ENCODE results near the gene SPEF2.
"Not testable (repeated sequence)": the region's sequence is repeated elsewhere in the genome, so short reads cannot be mapped to it uniquely, and the experiment has no call there.

Gene SPEF2

GRCh38 chr5:35659556-35659955 is 41.9 kb downstream of the SPEF2 start:
- DNase-seq (ENCODE audit: low read depth in 2 of 2), result no peak

GRCh38 chr5:35660451-35660850 is 42.8 kb downstream of the SPEF2 start:
- DNase-seq (ENCODE audit: low read depth in 2 of 2), result no peak

- no peak for DNase-seq (ENCODE audit: low read depth in 2 of 2)
Measured at GRCh38 chr5:35664584-35664983, 46.9 kb downstream of the SPEF2 start.

- DNase-seq (ENCODE audit: low read depth in 2 of 2), result no peak
Measured at GRCh38 chr5:35665096-35665495, 47.4 kb downstream of the SPEF2 start.

- DNase-seq (ENCODE audit: low read depth in 2 of 2), result no peak
Measured at GRCh38 chr5:35668319-35668718, 50.7 kb downstream of the SPEF2 start.

- no peak for DNase-seq (ENCODE audit: low read depth in 2 of 2)
Measured at GRCh38 chr5:35668794-35669193, 51.1 kb downstream of the SPEF2 start.

GRCh38 chr5:35671541-35672295 is 54.1 kb downstream of the SPEF2 start:
- no peak for DNase-seq (ENCODE audit: low read depth in 2 of 2)

GRCh38 chr5:35672296-35672655 is 54.6 kb downstream of the SPEF2 start:
- not testable (repeated sequence) for DNase-seq (ENCODE audit: low read depth in 2 of 2)

- DNase-seq (ENCODE audit: low read depth in 2 of 2), result no peak
Measured at GRCh38 chr5:35672995-35673394, 55.3 kb downstream of the SPEF2 start.

- DNase-seq (ENCODE audit: low read depth in 2 of 2), result no peak
Measured at GRCh38 chr5:35674049-35674448, 56.4 kb downstream of the SPEF2 start.

GRCh38 chr5:35675392-35675791 is 57.7 kb downstream of the SPEF2 start:
- no peak for DNase-seq (ENCODE audit: low read depth in 2 of 2)

- DNase-seq (ENCODE audit: low read depth in 2 of 2), result no peak
Measured at GRCh38 chr5:35677878-35678277, 60.2 kb downstream of the SPEF2 start.

- no peak for DNase-seq (ENCODE audit: low read depth in 2 of 2)
Measured at GRCh38 chr5:35678661-35679060, 61.0 kb downstream of the SPEF2 start.

GRCh38 chr5:35679357-35679756 is 61.7 kb downstream of the SPEF2 start:
- no peak for DNase-seq (ENCODE audit: low read depth in 2 of 2)

- no peak for DNase-seq (ENCODE audit: low read depth in 2 of 2)
Measured at GRCh38 chr5:35681911-35682310, 64.2 kb downstream of the SPEF2 start.

- no peak for DNase-seq (ENCODE audit: low read depth in 2 of 2)
Measured at GRCh38 chr5:35683466-35683865, 65.8 kb downstream of the SPEF2 start.

- DNase-seq (ENCODE audit: low read depth in 2 of 2), result no peak
Measured at GRCh38 chr5:35685161-35685560, 67.5 kb downstream of the SPEF2 start.

- DNase-seq (ENCODE audit: low read depth in 2 of 2), result no peak
Measured at GRCh38 chr5:35687961-35688360, 70.3 kb downstream of the SPEF2 start.

- no peak for DNase-seq (ENCODE audit: low read depth in 2 of 2)
Measured at GRCh38 chr5:35694481-35694880, 76.8 kb downstream of the SPEF2 start.

- no peak for DNase-seq (ENCODE audit: low read depth in 2 of 2)
Measured at GRCh38 chr5:35698047-35698808, 80.6 kb downstream of the SPEF2 start.

GRCh38 chr5:35707659-35708058 is 90.0 kb downstream of the SPEF2 start:
- DNase-seq (ENCODE audit: low read depth in 2 of 2), result no peak

- DNase-seq (ENCODE audit: low read depth in 2 of 2), result no peak
Measured at GRCh38 chr5:35709688-35710087, 92.0 kb downstream of the SPEF2 start.

GRCh38 chr5:35717718-35718117 is 100.1 kb downstream of the SPEF2 start:
- DNase-seq (ENCODE audit: low read depth in 2 of 2), result no peak
